Measurements from ENCODE around the gene MKRN3.
"Not testable (repeated sequence)": the region's sequence is repeated elsewhere in the genome, so short reads cannot be mapped to it uniquely, and the experiment has no call there.

The MKRN3 gene

GRCh38 chr15:23589012-23589411, 23.5 kb downstream of the MKRN3 start:
- TF ChIP-seq MYC (IDR thresholded peaks at IDR 0.05; ENCODE audit: low read depth, low read length) (no peak), MAX (IDR thresholded peaks at IDR 0.05; ENCODE audit: low read depth, low read length) (no peak), POLR2A (IDR thresholded peaks at IDR 0.05; ENCODE audit: extremely low read depth, insufficient read length) (no peak), CTCF (IDR thresholded peaks at IDR 0.05; ENCODE audit: low read depth, low read length) (no peak)
- H3K4me3 ChIP-seq (ENCODE audit: low read depth, low read length) = no peak overlapping the region
- no peak for DNase-seq (ENCODE audit: low read depth)

- no peak for DNase-seq (ENCODE audit: low read depth)
- no peak for TF ChIP-seq CTCF (IDR thresholded peaks at IDR 0.05; ENCODE audit: low read depth, low read length)
- TF ChIP-seq MAX (IDR thresholded peaks at IDR 0.05; ENCODE audit: low read depth, low read length) = no peak
- no peak for TF ChIP-seq MYC (IDR thresholded peaks at IDR 0.05; ENCODE audit: low read depth, low read length)
- TF ChIP-seq POLR2A (IDR thresholded peaks at IDR 0.05; ENCODE audit: extremely low read depth, insufficient read length) = no peak
- no peak overlapping the region for H3K4me3 ChIP-seq (ENCODE audit: low read depth, low read length)
Measured at GRCh38 chr15:23594252-23594770, 28.8 kb downstream of the MKRN3 start.

- DNase-seq (ENCODE audit: low read depth) = no peak
- H3K4me3 ChIP-seq (ENCODE audit: low read depth, low read length) = no peak overlapping the region
- no peak for TF ChIP-seq POLR2A (IDR thresholded peaks at IDR 0.05; ENCODE audit: extremely low read depth, insufficient read length)
- TF ChIP-seq CTCF (IDR thresholded peaks at IDR 0.05; ENCODE audit: low read depth, low read length) = no peak
- TF ChIP-seq MYC (IDR thresholded peaks at IDR 0.05; ENCODE audit: low read depth, low read length) = no peak
- TF ChIP-seq MAX (IDR thresholded peaks at IDR 0.05; ENCODE audit: low read depth, low read length) = no peak
Measured at GRCh38 chr15:23595368-23595767, 29.9 kb downstream of the MKRN3 start.

GRCh38 chr15:23596736-23597135, 31.3 kb downstream of the MKRN3 start:
- no peak overlapping the region for H3K4me3 ChIP-seq (ENCODE audit: low read depth, low read length)
- TF ChIP-seq MYC (IDR thresholded peaks at IDR 0.05; ENCODE audit: low read depth, low read length) = no peak
- TF ChIP-seq POLR2A (IDR thresholded peaks at IDR 0.05; ENCODE audit: extremely low read depth, insufficient read length) = no peak
- no peak for TF ChIP-seq MAX (IDR thresholded peaks at IDR 0.05; ENCODE audit: low read depth, low read length)
- TF ChIP-seq CTCF (IDR thresholded peaks at IDR 0.05; ENCODE audit: low read depth, low read length) = no peak
- DNase-seq (ENCODE audit: low read depth) = no peak

GRCh38 chr15:23597278-23597677, 31.8 kb downstream of the MKRN3 start:
- not testable (repeated sequence) for DNase-seq (ENCODE audit: low read depth); H3K4me3 ChIP-seq (ENCODE audit: low read depth, low read length)

GRCh38 chr15:23599053-23599452, 33.6 kb downstream of the MKRN3 start:
- H3K4me3 ChIP-seq (ENCODE audit: low read depth, low read length) = no peak overlapping the region
- no peak for TF ChIP-seq POLR2A (IDR thresholded peaks at IDR 0.05; ENCODE audit: extremely low read depth, insufficient read length)
- TF ChIP-seq MAX (IDR thresholded peaks at IDR 0.05; ENCODE audit: low read depth, low read length) = no peak
- TF ChIP-seq CTCF (IDR thresholded peaks at IDR 0.05; ENCODE audit: low read depth, low read length) = no peak

More at GRCh38 chr15:23599053-23599452, 33.6 kb downstream of the MKRN3 start:
- DNase-seq (ENCODE audit: low read depth) = no peak

Data from NB4 (cell line).